ENCODE results near the gene NCOA7.
"Not testable (repeated sequence)": the region's sequence is repeated elsewhere in the genome, so short reads cannot be mapped to it uniquely, and the experiment has no call there.

NCOA7 gene

GRCh38 chr6:125793863-125794262, 3.1 kb downstream of the NCOA7 start:
- no peak for DNase-seq

GRCh38 chr6:125794342-125795137, 3.8 kb downstream of the NCOA7 start:
- no peak for DNase-seq

DNA sequence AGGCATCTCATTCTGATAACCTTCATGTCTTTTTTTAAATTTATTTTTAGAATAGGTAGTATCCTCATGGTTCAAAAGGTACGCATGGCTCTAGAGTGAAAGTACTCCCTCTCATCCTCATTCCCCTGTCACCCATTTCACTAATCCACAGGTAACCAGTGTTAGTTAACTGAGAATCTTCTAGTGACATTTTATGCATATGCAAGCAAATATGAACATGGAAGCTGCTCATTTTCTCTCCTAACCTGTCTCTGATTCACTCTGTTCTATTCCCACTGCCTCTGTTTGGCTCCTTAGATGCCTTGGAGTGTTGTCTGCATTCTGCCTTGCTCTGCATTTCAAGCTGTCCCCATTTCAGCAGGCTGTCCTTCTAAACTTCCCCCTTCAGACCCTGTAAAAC, 4.5 kb downstream of the NCOA7 start:
- DNase-seq, result no peak

DNA sequence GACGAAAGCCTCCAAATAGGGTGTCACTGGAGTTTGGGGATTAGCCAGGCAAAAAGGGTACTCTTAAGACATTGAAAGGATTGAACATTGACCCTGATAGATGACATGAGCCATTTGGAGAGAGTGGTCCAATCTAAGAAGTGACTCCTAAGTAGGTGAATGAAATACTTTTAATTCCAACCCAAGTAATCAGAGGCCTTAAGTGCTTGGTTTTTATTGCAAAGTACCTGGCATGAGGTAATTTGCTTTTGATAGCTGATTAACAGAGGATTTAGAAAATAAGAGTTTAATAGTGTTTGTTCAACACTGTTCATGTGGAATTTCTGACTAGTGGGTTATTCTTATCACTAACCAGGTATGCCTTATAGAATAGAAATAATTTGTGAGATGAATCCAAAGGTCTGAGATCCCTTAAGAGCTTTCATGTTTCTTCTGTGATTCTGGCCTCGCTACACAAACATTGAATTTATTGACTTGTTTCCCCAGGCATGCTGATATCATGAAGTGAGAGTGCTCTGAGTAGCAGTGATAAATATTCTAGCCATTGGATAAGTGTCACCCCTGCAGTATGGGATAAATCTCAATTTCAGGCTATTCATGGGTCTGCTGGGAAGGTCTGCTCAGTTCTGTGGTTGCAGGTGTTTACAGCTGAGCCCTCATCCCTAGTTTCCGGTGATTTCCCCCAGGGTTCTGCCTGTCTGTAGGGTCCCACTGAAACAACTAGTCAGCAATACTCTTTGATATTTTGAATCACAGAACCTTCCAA, 6.5 kb downstream of the NCOA7 start:
- DNase-seq, result no peak

- no peak for DNase-seq
Observed at GRCh38 chr6:125797886-125798444, 7.2 kb downstream of the NCOA7 start.

GRCh38 chr6:125798734-125799508, 8.2 kb downstream of the NCOA7 start:
- DNase-seq, result peak; percentile 58

- DNase-seq, result no peak
Observed at GRCh38 chr6:125802383-125802782, 11.6 kb downstream of the NCOA7 start.

DNA sequence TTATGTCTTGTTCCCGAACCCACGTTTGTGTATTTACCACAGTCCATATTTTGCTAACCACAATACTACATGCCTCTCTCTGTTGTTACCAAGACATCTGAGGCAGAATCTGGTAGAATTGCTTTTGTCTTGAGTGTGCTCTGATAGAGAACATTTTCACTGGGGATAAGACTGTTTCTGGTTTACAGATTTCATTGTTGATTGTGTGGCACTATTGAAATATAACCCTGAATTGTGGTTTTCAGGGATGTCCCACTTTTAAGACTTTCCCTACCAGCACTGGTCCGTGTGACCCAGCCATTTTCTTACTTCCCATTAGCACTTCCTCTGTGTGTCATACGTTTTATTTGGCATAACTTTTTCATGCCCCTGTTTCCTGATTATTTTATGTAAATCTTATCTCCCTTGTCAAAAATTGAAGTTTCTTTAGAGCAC, 12.2 kb downstream of the NCOA7 start:
- no peak for DNase-seq

GRCh38 chr6:125804264-125804663, 13.5 kb downstream of the NCOA7 start:
- DNase-seq, result no peak

DNA sequence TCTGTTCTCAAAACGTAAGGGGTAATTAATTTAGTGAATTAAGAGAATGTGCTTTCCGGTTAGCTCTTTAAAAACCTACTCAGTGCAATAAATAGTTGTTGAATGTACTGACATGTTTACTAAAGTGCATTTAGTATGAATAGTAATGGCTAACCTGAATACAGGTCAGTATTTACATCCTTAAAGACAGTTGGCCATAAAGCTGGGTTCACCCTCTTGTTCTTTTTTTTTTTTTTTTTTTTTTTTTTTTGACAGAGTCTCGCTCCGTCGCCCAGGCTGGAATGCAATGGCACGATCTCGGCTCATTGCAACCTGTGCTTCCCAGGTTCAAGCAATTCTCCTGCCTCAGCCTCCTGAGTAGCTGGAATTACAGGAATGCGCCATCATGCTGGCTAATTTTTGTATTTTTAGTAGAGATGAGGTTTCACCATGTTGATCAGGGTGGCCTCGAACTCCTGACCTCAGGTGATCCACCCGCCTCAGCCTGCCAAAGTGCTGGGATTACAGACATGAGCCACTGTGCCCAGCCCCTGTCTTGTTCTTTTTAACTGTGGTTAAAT, 14.2 kb downstream of the NCOA7 start:
- DNase-seq, result not testable (repeated sequence)

DNA sequence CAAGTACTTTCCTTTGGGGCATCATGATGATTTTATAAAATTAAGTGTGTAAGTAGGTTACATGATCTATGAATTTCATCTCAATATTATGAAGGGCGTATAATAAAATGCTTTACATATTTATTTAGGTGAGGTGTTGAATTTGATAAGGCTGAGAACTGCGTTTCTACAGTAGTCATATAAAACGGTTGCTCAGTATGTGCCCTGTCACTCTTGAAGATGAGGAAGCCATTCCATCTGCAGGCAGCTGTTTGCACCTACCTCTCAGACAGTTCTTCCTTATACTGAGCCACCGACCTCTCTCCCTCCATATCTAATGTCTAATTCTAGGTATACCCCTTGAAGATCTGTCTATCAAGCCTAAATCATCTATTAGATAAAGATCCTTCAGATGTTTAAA, 16.1 kb downstream of the NCOA7 start:
- no peak for DNase-seq

DNA sequence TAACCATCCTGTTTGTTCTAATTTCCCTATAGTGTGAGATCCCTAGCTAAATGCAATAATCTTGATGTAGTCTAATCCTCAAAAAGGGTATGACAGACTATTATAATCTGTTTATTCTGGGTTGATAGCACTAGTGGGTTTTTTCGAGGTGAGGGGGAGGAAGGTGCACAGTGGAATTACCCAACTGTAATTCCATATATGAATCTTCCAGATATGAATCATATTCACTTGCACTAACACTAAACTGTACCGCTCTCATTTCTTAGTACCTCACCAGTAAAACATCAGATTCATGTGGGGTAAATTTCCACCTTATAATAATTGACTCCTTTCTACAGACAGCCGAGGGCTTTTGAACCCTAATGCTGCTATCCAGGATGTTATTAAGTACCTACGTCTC, 16.5 kb downstream of the NCOA7 start:
- no peak for DNase-seq

DNA sequence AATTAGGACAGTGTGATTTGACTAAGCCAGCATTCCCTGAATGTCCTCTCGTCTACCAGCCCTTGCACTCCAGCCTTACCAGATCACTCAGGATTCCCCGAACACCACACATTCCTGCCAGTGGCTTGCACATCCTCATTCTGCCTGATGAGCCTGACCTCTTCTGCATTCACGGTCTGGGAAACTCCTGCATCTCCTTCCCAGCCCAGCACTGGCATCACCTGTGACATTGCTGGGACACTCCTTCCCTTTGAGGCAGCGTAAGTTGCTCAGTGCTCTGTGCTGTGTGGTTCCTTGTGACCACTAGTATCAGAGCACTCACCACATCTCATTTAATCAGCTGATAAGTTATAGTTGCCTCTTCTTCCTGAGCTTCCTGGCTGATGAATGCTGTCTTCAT, 17.3 kb downstream of the NCOA7 start:
- DNase-seq, result no peak

DNA sequence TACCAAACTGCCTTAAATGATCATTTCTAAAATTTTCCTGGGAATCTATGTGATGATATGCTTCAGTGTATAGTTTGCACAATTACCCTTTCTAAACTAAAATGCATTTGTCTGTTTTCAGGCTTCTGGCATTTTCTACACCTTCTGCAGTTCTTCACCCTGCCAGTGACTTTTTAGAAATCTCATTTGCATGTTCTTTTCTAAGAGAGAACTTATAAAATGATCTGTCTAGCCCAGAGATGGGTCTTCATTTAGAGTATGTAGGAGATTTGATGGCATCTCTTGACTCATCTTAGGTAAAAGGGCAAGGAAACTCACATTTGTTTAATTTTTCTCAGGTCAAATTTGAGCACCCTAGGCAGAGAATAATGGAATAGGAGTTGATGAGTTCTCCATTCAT, 17.8 kb downstream of the NCOA7 start:
- DNase-seq, result no peak

DNA sequence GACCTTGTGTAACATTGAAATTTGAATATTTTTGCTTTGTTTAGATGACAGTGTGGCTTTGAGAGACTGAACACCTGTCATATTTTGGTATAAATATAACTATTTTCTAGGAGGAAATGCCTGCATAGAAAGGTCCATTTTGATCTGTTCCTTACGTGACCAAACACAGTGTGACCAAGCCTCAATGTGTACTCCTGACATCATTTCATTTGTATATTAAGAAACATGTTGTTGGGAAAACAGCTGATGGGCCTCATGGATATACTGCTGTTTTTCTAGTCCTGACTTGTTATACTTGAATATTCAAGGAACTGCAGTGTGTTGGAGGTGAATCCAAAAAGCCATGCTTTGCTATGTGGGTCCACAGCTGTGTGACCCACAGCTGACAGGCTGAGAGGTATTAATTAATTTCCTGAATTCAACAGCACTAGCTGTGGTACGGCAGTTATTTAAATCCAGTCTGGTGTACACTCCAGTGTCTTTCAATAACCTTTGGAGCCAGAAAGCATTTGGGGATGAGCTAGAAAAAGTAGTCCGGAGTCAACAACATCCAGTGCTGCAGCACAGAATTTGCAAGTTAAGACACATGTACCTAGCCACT, 18.9 kb downstream of the NCOA7 start:
- DNase-seq, result no peak

DNA sequence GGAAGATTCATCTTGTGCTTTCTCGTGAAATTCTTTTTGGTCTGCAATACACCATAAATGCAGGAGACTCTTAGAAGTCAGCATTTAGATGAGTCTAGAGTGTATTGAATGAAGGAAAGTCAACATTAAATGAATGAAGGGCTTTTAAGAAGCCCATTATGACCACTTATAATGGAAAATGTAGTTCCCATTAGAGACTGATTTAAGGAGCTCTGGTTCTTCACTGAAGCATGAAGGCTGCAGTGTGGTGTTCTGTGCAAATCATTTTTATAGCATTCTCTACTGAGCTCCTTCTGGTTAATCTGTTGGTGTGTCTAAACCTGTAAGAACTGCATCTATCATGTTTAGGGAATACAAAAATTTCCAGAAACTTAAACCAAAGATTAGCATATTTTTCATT, 19.7 kb downstream of the NCOA7 start:
- no peak for DNase-seq

DNA sequence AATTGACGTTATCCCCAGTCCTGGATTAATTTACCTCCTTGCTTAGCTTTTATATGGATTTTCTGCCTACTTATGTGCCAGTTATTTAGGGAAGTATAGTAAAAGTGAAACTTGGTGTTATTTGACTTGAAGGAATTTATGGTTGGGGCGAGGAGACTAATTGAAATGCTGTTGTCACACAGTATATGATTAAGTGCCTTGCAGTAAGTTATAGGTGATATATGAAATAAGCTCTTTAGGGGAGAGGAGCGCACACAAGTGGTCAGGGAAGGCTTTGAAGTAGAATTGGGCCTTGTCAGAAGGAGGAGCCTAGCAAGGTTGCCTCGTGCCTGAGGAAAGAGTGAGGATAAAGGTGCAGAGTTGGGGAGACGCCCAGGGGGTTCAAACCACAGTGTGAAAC, 20.5 kb downstream of the NCOA7 start:
- no peak for DNase-seq

- DNase-seq, result no peak
Observed at GRCh38 chr6:125812394-125813292, 21.9 kb downstream of the NCOA7 start.

GRCh38 chr6:125814481-125814880, 23.7 kb downstream of the NCOA7 start:
- DNase-seq, result peak; percentile 46

- DNase-seq, result no peak
Observed at GRCh38 chr6:125815080-125815910, 24.5 kb downstream of the NCOA7 start.

All from RPMI8226 (cell line).